ENCODE results near the gene ITGA1.

Gene ITGA1

DNA sequence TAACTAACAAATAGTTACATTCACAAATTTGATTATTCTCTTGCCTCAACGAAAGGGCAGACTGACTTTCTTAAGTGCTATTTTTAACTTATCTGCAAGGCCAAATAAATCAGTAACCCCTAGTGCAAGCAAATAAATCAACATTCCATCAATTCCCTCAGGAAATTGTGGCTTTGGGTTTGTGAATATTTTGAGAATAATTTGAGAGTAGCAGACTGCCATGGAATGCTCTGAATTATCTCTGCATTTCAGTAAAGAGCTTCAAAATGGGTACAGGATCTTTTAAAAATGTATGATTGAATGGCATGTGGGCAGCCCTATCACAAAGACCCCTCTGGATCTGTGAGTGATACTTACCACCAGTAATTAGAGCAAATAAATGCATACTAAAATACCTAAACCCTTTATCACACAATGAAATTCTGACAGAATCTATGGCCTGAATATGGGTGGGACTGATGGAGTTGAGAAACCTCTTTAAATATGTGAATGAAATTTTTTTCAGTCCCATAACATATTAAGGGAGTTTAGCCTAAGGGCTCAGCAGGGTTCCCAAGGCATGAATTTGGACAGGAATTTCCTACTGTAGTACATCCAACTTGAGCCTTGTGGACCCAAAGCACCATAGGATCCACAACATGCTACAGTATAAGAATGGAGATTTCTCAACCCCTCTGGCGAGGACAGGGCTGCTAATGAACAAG, 109.0 kb downstream of the ITGA1 start:
- no peak for DNase-seq (ENCODE audit: low read depth in 2 of 2)

DNA sequence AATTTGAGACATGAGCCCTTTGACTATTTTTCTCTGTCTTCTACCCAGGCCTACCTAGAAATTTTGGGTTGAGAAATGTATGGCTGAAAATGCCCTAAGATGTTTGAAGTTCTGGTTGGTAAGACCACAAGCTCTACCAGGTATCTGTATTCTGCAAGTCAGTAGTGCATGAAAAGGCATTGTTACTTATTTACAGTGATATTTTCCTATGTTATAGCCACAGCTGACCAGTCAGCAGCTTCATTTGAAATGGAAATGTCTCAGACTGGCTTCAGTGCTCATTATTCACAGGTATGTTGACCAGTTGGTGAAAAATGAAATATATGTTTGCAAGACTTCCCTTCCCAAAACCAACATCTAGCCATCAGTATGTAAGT, 109.5 kb downstream of the ITGA1 start:
- DNase-seq (ENCODE audit: low read depth in 2 of 2): no peak

GRCh38 chr5:52898961-52899680, 111.4 kb downstream of the ITGA1 start:
- DNase-seq (ENCODE audit: low read depth in 2 of 2): no peak

DNA sequence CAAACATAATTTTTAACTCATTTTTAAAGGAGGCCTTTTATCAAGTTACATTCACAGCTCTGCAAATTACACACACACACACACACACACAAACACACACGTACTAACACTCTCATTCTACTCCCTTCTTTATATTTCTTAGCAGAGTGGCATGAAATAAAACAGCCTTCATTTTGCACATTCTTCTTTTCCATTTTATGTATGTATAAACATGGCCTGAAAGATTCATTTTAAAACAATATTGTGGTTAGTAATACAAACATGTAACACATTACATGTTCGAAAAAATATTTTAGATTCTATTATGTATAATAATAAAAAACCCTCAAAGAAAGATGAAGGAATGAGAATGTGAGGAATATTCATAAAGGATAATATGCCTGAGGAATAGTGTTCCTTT, 115.4 kb downstream of the ITGA1 start:
- no peak for DNase-seq (ENCODE audit: low read depth in 2 of 2)

DNA sequence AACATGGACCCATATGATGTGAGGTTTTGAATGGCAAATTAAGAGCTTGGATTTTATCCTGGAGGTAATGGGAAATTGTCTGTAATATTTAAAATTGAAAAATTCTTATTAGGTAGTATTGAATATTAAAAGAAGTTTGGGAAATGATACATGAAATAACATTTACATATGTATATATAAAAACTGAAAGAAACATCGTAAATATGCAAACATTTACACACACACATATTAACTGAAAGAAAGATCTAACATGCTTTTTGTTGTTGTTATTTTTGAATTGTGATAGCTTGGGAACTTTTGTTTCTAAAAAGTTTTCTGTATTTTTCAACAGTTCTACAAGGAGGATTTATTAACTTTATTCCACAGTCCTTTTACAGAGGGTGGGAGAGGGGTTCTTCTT, 118.6 kb downstream of the ITGA1 start:
- DNase-seq (ENCODE audit: low read depth in 2 of 2): no peak

DNA sequence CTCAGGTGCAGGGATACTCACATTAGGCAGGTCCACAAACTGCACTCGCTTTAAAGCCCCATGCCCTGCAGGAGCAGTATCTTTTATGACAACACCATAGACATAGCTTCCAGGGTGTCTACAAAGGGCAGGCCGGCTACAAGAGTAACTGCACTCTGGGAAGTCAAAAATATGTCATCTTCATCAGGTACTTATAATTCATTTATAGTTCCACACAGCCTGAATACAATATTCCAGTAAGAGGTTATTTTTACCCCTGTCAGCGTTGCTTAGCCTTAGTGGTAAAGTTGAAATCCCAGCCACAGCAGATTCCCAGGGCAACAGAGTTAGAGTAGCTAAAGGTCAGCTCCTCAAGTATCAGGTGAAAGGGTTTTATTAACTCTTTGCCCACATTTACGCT, 119.1 kb downstream of the ITGA1 start:
- no peak for DNase-seq (ENCODE audit: low read depth in 2 of 2)

DNA sequence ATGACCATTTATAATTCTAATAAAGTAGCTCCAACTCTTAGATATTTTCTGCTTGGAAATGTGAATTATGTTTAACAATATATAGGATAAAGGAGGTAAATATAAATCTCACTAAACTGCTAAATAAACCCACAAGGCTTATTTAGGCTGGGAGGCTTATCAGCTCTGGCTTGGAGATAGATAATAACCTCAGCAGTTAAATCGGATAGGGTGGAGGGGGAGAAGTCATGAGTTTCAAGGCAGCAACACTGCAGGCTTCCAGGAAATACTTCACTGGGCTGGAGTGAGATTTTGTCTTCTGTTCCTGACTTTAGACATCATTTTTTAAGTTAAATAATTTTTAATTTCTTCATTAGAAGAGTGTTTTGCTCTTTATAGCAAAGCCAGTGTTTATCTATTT, 121.5 kb downstream of the ITGA1 start:
- no peak for DNase-seq (ENCODE audit: low read depth in 2 of 2)

GRCh38 chr5:52910071-52910470, 122.4 kb downstream of the ITGA1 start:
- DNase-seq (ENCODE audit: low read depth in 2 of 2): no peak

GRCh38 chr5:52915176-52915875, 127.6 kb downstream of the ITGA1 start:
- no peak for DNase-seq (ENCODE audit: low read depth in 2 of 2)

GRCh38 chr5:52920929-52921328, 133.2 kb downstream of the ITGA1 start:
- no peak for DNase-seq (ENCODE audit: low read depth in 2 of 2)

- DNase-seq (ENCODE audit: low read depth in 2 of 2): no peak
Measured at GRCh38 chr5:52922384-52922783, 134.7 kb downstream of the ITGA1 start.

GRCh38 chr5:52924456-52924855, 136.7 kb downstream of the ITGA1 start:
- DNase-seq (ENCODE audit: low read depth in 2 of 2): no peak

- DNase-seq (ENCODE audit: low read depth in 2 of 2): no peak
Measured at GRCh38 chr5:52925001-52925400, 137.3 kb downstream of the ITGA1 start.

- DNase-seq (ENCODE audit: low read depth in 2 of 2): no peak
Measured at GRCh38 chr5:52928689-52929088, 141.0 kb downstream of the ITGA1 start.

- DNase-seq (ENCODE audit: low read depth in 2 of 2): no peak
Measured at GRCh38 chr5:52938226-52938625, 150.5 kb downstream of the ITGA1 start.

DNA sequence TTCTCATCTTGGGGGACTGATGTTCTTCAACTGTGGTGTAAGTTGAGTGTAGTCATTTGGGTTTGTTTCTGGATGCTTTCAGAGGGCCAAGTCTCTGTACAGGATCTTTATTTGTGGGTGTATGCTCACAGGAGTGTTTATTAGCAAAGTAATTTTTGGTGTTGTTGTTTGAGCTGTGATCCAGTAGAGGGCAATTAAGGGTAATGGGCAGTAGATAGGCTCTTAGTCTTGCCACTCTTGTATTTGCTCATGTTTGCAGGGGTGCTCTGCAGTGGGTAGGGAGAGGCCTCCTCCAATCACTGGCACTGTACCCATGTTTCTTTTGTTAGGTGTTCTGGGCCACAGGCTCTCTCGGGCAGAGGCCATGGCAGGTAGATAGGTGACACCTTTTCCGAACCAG, 155.6 kb downstream of the ITGA1 start:
- DNase-seq (ENCODE audit: low read depth in 2 of 2): no peak

DNA sequence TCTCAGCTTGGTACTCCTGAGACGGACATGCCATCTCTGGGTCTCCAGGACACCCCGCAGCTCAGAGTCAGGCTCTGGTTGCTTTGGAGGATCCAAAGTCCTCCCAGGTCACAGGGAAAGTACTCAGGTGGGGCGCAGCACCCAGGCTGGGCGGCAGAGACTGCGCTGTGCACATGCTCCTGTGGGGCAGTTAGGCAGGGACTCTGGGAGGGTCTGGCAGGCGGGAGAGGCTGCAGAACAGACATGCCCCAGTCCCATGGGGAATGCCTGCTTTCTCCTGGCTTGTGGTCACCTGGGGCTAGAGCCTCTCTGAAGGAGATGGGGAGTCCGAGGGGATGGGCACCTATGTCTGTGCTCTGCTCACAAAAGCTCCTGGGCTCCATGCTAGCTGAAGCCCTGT, 156.1 kb downstream of the ITGA1 start:
- DNase-seq (ENCODE audit: low read depth in 2 of 2): no peak

GRCh38 chr5:52945040-52945439, 157.3 kb downstream of the ITGA1 start:
- DNase-seq (ENCODE audit: low read depth in 2 of 2): no peak

GRCh38 chr5:52947208-52947607, 159.5 kb downstream of the ITGA1 start:
- no peak for DNase-seq (ENCODE audit: low read depth in 2 of 2)

DNA sequence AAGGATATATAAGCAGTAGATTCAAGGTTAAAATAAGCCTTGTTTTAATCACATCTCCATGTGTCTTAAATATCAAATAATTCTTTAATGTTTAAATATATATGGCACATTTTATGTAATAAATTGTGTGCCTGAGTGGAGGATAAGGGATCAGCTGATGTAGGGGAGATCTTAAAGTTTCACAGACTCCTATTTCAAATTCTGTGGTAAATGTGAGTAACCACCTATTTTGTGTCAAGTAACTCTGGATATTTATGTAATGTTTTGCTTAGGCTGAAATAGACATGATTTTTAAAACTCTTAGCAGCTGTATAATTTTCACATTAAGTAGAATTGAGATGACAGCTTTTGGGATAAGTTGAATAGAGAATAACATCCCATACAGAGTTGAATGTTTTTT, 160.1 kb downstream of the ITGA1 start:
- no peak for DNase-seq (ENCODE audit: low read depth in 2 of 2)

DNA sequence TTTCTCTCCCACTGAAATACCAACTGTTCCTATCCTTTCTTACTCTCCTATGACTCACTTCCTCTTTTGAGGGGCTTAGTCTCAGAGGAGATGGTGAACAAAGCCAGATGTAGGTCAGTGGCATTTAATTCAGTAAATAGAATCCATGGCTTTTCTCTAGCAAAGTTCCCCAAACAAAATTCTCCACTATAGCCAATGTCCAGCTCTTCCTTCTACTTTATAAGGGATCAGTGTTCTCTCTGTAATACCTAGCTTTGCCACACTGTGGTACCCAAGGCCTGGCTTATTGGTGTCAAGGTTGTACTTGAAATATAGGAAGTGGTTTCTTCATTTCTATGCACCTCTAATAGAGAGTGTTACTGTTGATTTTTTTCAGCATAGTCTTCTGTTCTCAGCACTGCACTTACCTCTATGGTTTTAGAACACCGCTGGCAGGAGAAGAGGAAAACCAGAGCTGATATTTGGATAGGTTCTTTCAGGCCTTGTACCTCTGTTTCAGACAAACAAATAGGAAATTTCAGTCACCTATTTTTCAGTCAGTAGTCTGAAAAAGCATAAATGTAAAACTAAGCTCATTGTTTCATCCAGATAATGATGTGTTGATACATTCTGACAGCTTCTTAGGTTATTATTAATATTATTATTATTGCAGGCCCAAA, 160.8 kb downstream of the ITGA1 start:
- DNase-seq (ENCODE audit: low read depth in 2 of 2): peak; percentile 22 to 24

- no peak for DNase-seq (ENCODE audit: low read depth in 2 of 2)
Measured at GRCh38 chr5:52950686-52951085, 163.0 kb downstream of the ITGA1 start.

DNA sequence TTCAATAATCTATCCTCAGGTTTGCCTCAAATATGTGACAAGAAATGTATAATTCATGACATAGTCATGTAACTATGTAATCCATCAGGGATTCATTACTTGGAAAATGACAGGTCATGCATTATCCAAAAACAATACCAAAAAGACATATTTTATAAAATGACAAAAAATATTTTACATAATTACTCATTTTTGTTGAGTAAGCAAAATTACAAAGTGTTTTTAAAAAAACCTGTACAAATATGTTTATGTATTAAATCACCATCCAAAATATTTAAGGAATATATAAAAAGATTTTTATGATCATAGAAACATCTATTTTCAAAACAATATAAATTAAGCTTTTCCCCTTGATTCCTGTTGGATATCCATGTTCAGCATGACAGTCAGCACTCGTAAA, 164.8 kb downstream of the ITGA1 start:
- DNase-seq (ENCODE audit: low read depth in 2 of 2): no peak
